ENCODE results near the gene CAVIN3. TPM values are rescaled to one million over a fixed set of nuclear protein-coding genes. Genes with fewer than 3 reads are reported as not detected.

CAVIN3 gene
- total and polyA plus RNA-seq, 9 of the 15 experiments (the other 6 are each of a cell fraction or from before 2014, with no cell fraction given) = 0.13 TPM; not detected in 8

- TF ChIP-seq ZNF407 (IDR thresholded peaks at IDR 0.05; ENCODE audit: low read depth) = no peak
Observed at GRCh38 chr11:6327806-6328205, 7.5 kb upstream of the CAVIN3 start (continued).

DNA sequence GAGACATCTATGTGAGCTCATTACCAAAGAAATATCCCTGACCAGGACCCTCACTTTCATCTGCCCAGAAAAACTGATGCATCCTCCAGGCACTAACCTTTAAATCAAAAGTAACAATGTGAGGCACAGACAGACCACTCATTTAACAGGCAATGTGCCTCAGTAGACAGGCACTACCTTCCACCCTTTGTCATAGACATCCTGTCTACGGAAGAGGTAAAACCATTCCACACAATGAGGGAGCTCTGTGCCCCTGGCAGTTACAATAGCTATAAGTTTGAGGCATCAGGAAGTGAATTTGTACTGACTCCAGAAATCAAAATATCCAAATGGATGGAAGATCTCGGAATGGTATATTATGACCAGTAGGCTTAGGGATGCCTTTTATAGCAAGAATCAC is 6.7 kb upstream of the CAVIN3 start:
- Histone ChIP-seq H3K9me1 (ENCODE audit: control insufficient read depth, insufficient read depth, low read length) (no peaks in the 10 kb centered on the region), H3K9ac (ENCODE audit: insufficient read depth in 1 of 2, low read depth in 2 of 2, low read length in 2 of 2) (no peak overlapping the region), H3K27ac (ENCODE audit: extremely low read depth, low read depth, low read length) (no peak overlapping the region), H4K20me1 (replicated peaks; ENCODE audit: control insufficient read depth, insufficient read depth, low read length) (no peaks in the 10 kb centered on the region), H3K79me2 (ENCODE audit: control insufficient read depth, insufficient read depth, low read length) (no peaks in the 10 kb centered on the region), H3K9me3 (replicated peaks; ENCODE audit: control insufficient read depth, insufficient read depth, low read depth, low read length) (no peaks in the 10 kb centered on the region), H2AFZ (ENCODE audit: low read depth, low read length) (no peak overlapping the region), H3K36me3 (ENCODE audit: control insufficient read depth, insufficient read depth, low read length) (no peaks in the 10 kb centered on the region), H3K27me3 (ENCODE audit: control insufficient read depth in 2 of 2, insufficient read depth in 2 of 2, low read length in 2 of 2) (peaks cover 4 to 13% of the 10 kb centered on the region in 2 experiments; a peak in 4 of 5 replicates), H3K4me1 (replicated peaks in 1 of 2; ENCODE audit: control insufficient read depth in 2 of 2, insufficient read depth in 2 of 2, low read length in 2 of 2) (no peaks in the 10 kb centered on the region), H3K4me2 (ENCODE audit: insufficient read depth, low read length) (no peak overlapping the region), H3K4me3 (no peak overlapping the region)
- WGBS (ENCODE audit: insufficient coverage, low coverage, missing lambda C conversion rate) = 0% methylated on average over 2 of the region's 2 CpGs
- CTCF ChIA-PET (ENCODE audit: low intra/inter-chr PET ratio) = no interaction called here
- DNase-seq (ENCODE audit: extremely low read depth in 1 of 4, low spot score in 3 of 4) (no peak), ATAC-seq (no peak), FAIRE-seq (no peak)
- no TSS peak for BruUV-seq (replicated peaks)
- TF ChIP-seq SP1 (CRISPR knock-in tag; IDR thresholded peaks at IDR 0.05) (no peak), ZNF384 (IDR thresholded peaks at IDR 0.05; ENCODE audit: low read depth, low read length) (no peak)
- intact Hi-C loops (cut with micrococcal nuclease) (no loop called here), in situ Hi-C loops (cut with MboI) (loop anchor here (25.0 kb wide), 1 partner anchor 1690 kb away; the partner anchor contains the start of genes OR51D1 and OR51E1)
- POLR2A ChIA-PET = interaction anchor here (0.8 kb wide), 1 partner anchor 13 kb away, joined by 3 read pairs; no protein-coding TSS in a partner anchor

All from K562 (cell line).